Measurements from ENCODE around the gene BAIAP3. TPM values are rescaled to one million over a fixed set of nuclear protein-coding genes. Genes with fewer than 3 reads are reported as not detected.
"Not testable (repeated sequence)": the region's sequence is repeated elsewhere in the genome, so short reads cannot be mapped to it uniquely, and the experiment has no call there.

BAIAP3 gene, protein sequence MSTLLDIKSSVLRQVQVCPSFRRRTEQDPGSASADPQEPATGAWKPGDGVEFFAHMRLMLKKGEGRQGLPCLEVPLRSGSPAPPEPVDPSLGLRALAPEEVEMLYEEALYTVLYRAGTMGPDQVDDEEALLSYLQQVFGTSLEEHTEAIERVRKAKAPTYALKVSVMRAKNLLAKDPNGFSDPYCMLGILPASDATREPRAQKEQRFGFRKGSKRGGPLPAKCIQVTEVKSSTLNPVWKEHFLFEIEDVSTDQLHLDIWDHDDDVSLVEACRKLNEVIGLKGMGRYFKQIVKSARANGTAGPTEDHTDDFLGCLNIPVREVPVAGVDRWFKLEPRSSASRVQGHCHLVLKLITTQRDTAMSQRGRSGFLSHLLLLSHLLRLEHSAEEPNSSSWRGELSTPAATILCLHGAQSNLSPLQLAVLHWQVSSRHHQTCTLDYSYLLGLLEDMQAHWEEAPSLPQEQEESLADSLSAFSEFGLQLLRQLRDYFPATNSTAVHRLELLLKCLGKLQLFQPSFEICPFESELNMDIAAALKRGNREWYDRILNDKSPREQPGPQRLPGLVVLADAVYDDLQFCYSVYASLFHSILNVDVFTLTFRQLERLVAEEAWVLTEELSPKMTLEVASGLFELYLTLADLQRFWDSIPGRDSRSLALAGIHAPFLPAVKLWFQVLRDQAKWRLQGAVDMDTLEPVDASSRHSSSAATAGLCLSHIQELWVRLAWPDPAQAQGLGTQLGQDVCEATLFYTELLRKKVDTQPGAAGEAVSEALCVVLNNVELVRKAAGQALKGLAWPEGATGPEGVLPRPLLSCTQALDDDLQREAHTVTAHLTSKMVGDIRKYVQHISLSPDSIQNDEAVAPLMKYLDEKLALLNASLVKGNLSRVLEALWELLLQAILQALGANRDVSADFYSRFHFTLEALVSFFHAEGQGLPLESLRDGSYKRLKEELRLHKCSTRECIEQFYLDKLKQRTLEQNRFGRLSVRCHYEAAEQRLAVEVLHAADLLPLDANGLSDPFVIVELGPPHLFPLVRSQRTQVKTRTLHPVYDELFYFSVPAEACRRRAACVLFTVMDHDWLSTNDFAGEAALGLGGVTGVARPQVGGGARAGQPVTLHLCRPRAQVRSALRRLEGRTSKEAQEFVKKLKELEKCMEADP
- polyA plus RNA-seq (2013, experiment 1 of 2; ENCODE audit: insufficient read length), result 0.31 TPM
- polyA plus RNA-seq (2013, experiment 2 of 2; ENCODE audit: insufficient read length), result 0.58 TPM

DNA sequence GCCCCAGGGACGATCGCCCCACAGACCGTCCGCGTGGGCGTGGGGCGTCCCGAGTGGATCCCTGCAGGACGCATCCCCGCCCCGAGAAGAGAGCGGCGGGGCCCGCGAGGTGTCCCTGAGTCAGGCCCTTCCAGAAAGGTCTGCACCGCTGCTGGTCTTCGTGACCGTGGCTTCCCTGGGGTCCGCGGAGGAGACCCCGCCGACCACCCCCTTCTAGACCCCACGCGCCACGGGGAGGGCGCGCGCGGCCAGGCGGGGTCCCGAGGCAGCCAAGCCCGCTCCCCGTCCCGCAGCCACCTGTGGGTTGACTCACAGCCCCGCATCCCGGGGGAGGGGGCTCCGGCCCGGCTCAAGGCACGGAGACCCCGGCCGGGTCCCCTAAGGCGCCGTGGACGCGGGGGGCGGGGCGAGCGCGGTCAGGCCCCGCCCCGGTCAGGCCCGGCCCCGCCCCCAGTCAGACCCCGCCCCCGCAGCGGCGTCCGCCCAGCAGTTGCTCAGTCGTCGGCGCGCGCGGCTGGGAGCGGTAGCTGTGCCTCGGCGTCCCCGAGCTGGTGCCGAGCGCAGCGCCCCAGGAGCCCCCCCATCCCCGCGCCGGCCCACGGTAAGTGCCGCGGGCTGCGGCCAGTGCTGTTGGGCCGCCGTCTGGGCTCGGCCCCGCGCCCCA, at the start of gene BAIAP3:
TSS of gene BAIAP3 (plus strand) at position 497 of the 664 bp plus-strand sequence. CDS start 4,905 bp downstream, outside the sequence.
- DNase-seq, result no peak

DNA sequence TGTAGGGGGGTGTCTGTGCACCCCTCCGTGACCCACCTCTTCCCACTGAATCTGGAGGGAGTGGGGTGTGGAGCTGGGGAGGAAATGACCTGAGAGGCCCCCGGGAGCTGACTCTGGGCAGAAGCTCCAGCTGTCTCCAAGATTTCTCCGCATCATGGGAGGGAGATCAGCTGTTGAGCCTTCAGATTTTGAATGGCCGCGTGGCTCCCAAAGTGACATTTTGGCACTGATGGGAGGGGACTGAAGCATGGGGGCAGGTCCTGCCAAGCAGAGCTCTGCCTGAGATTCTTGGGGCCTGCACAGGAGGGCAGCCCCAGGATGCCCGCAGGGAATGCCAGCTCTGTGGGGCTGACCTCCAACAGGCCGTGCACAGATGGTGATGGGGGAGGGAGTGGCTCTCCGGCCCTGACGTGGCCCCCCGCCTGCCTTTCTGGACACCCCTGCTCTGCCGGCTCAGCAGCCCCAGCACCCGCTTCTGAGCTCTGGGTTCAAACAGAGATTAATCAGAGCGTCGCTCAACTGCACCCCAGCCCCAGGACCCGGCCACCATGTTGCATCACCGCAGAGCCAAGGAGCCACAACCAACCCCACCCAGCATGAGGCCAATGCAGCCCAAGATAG, 49.3 kb upstream of the BAIAP3 start:
- DNase-seq, result no peak

DNA sequence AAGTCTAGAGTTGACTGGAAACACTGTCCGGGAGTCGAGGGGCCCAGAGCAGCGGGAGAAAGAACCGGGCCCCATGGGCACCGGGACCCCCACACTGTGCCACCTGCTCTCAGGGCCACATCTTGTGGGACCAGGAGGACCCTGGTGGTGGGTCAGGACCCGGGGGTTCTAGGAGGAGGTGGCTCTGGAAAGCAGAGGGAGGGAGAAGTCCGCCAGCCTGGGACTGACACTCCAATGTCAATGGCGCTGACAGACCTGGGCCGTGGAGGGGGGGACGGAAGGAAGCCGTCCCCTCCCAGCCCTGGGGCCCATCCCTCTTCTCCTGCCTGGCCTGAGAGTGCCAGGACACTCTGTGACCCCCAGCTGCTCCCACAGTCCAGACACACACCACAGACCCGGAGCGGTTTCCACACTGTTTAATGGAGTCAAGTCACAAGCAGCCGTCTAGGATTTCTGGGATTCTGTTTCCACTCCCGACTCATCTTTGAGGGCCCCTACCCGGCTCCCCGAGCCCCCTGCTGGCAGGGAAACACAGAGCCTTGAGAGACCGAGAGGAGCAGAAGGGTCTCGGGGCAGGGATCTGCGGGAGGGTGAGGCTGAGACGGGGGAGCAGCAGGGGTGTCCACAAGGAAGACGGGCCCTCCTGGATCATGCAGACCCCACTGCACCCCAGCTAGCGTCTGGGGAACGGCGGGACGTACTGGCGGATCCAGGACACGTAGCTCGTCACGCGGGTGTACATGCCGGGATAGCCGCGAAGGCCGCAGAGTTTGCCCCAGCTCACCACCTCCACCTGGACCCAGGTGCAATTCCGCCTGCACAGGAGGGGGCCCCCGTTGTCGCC, 47.6 kb upstream of the BAIAP3 start:
- no peak for DNase-seq

DNA sequence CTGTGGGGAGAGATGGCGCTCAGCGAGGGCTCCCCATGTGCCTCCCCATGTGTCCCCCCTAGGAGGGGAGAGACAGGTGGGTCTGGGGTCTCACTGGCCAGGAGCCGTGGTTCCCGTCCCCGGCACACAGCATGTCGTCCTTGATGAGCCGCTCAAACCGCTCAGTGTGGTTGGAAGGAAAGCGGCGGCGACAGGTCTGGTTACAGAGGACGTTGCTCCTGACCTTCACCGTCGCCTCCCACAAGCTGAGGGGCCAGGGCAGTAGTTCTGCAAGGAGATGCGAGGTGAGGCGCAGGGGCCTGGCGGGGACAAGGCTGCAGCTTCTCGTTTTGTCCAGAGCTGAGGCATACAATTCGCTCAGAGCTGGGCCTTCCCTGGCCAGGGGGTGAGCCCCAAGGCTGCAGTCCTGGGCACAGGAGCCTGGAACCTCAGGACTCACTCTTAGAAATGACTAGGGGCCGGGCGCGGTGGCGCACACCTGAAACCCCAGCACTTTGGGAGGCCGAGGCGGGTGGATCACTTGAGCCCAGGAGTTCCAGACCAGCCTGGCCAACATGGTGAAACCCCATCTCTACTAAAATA, 46.8 kb upstream of the BAIAP3 start:
- DNase-seq, result no peak

DNA sequence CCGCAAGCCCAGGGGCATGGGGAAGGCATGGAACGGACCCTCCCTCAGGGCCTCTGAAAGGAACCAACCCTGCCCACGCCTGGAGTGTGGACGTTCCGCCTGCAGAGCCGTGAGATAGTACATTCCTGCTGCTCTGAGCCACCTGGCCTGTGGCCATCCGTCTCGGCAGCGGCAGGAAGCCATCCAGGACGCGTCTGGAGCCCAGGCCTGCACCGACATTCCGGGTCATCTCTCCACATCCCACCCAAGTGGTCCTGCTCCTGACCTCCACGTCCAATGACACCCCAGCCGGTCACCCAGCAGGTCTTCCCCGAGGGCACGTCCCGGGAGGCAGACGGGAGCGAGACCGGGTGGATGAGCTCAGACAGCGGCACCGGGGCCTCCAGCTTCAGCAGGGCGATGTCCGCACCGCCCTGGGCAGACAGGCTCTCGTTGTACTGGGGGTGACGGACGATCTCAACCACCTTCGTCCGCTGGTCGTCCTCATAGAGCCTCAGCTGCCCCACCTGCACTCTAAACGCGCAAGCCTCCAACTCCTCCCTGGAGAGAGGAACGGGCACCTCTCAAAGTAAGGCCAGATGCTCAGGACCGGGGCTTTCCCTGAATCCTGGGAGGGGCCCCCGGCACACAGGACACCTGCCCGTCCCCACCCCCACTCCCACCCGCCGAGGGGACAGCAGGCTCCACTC, 45.3 kb upstream of the BAIAP3 start:
- no peak for DNase-seq

DNA sequence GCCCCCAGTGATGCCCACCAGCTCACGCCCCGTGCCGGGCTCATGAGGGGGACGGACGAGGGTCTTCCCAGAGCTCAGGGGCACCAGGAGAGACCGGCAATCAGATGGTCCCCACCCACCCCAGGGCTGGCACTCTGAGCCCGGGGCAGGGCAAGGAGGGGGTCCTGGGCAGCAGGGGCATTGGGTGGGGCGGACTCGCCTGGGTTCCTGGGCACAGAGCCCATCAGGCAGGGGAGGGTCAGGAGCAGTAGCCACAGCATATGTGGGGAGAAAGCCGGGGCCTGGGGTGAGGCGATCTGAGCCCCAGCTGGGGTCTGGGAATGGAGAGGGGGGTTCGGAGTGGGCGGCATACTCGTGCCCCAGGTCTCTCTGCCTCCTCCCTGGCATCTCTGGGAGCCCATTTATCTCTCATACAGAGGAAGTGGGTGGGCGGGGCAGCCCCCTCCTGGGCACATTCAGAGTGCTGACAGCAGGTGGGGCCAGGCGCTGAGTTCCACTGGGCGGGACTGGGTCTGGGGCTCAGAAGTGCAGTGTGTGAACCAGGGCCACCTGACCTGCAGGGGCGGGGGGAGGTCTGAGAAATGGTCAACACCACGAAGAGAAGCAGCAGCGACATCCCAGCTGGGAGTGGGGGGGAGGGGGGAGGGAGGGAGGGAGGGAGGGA, 44.5 kb upstream of the BAIAP3 start:
- no peak for DNase-seq

DNA sequence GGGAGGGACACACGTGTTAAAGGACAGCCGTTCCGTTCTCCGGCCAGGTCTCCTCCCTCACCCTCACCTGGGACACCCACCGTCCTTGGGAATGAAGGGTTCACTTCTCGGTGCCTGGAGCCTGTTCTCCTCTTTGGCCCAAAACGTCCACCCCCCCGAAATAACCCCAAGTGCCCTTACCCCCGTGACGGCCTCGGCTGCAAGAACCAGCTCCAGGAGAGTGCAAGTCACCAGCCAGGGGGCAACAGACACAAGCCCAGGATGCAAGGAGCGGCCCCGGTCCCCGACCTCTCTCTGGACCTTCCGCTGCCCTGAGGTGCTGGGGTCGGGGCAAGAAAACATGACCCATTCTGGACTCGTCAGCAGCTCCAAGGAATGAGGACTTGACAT, 44.0 kb upstream of the BAIAP3 start:
- no peak for DNase-seq

DNA sequence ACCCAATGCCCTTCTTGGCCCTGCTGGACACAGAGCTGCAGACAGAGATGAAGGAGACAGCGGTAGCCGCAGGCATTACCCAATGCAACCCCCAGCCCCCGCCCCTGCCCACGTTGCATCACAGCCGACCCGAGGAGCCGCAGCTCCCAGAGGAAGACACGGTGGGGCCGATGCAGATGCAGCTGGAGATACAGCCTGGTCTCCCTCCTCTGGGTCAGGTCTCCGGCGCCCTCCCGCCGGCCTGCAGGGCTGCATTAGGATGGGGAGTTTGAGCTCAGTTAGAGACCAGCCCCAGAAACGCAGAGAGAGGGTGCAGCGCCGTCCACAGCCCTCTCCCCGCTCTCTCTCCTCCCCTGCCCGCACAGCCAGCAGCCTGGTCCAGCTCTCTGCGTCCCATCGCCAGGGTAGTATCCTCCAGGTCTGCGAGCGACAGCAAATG, 43.4 kb upstream of the BAIAP3 start:
- DNase-seq, result no peak

DNA sequence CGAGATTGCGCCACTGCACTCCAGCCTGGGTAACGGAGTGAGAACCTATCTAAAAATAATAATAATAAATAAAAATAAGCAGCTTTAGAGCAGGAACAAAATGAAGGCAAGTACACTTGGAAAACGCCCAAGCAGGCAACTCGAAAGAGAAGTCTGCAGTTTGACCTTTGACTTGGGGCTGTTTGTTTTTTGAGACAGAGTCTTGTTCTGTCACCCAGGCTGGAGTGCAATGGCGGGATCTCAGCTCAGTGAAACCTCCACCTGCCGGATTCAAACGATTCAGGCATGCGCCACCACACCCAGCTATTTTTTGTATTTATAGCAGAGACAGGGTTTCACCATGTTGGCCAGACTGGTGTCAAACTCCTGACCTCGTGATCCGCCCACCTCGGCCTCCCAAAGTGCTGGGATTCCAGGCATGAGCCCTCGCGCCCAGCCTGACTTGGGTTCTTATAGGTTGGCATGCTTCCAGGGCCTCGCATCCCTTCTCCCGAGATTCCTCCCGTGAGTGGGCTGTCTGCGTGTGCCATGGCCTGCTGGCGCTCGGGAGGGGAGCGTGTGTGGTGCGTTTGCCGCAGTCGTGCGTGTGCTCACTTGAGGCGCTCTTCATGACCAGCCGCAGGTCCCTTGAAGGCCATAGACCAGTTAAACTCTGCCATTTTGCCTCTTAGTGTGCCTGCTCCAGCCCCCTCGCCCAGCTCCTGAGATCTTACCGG, 42.4 kb upstream of the BAIAP3 start:
- no peak for DNase-seq

DNA sequence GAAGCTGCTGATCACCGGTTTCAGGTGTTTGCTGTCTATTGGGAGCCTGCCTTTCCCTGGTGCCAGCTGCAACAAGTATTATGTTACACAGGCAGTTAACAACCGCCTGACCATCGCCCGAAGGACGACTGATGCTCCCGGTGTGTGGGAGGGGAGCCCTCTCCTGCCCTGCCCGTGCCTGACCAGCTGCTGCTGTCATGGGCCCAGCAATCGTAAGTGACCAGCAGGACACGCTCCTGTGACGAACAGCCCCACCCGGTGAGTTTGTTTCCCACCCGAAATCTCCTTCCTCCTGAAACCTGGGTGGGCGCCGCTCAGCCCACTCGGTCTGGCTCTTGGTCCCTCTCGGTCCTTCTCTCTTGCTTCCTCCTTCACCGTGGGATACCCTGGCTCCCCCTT, 41.9 kb upstream of the BAIAP3 start:
- DNase-seq, result no peak

DNA sequence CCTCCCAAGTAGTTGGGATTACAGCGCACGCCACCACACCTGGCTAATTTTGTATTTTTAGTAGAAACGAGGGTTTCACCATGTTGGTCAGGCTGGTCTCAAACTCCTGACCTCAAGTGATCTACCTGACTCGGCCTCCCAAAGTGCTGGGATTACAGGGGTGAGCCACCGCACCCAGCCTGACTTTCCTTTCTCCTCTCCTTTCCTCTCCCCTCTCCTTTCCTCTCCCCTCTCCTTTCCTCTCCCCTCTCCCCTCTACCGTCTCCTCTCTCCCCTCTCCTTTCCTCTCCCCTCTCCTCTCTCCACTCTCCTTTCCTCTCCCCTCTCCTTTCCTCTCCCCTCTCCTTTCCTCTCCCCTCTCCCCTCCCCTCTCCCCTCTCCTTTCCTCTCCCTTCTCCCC, 41.2 kb upstream of the BAIAP3 start:
- not testable (repeated sequence) for DNase-seq

DNA sequence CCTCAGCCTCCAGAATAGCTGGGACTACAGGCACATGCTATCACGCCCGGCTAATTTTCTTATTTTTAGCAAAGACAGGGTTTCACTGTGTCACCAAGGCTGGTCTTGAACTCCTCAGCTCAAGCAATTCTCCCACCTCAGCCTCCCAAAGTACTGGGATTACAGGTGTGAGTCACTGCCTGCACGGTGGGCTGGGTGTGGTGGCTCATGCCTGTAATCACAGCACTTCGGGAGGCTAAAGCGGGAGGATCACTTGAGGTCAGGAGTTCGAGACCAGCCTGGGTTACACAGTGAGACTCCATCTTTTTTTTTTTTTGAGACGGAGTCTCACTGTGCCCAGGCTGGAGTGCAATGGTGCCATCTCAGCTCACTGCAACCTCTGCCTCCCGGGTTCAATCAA, 40.6 kb upstream of the BAIAP3 start:
- DNase-seq, result not testable (repeated sequence)

DNA sequence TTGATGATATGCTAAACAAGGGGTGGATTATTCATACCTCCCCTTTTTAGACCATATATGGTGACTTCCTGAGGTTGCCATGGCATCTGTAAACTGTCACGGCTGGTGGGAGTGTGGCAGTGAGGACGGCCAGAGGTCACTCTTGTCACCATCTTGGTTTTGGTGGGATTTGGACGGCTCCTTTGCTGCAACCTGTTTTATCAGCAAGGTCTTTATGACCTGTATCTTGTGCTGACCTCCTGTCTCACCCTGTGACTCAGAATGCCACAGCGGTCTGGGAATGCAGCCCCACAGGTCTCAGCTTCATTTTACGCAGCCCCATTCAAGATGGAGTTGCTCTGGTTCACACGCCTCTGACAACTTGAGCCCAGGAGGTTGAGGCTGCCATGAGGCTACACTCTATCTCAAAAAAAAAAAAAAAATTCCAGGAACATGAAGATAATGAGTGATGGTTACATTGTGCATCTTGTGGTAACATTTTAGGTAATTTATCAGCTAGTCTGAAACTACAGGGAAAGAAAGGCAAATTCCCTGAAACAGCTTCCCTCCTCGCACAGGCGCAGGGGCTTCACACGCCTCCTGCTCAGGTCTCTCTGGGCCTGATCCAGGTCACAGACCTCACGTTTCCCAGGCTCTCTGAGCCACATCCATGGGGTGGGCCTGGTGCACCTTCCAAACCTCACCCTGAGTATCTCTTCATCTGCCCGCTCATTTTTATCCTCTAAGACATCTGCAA, 39.4 kb upstream of the BAIAP3 start:
- DNase-seq, result no peak

DNA sequence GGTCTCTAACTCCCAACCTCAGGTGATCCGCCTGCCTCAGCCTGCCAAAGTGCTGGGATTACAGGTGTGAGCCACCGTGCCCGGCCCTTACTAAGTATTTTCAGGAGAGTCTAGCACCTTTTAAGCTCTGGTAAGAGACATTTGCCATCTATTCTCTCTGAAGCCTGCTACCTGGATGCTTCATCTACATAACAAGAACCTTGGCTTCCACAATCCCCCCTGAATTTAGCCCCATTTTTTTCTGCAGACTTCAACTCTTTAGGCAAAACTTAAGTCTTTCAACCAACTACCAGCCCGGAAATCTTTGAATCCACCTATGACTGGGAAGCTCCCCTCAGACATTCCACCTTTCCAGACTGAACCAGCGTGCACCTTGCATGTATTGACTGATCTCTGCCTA, 38.0 kb upstream of the BAIAP3 start:
- DNase-seq, result no peak

DNA sequence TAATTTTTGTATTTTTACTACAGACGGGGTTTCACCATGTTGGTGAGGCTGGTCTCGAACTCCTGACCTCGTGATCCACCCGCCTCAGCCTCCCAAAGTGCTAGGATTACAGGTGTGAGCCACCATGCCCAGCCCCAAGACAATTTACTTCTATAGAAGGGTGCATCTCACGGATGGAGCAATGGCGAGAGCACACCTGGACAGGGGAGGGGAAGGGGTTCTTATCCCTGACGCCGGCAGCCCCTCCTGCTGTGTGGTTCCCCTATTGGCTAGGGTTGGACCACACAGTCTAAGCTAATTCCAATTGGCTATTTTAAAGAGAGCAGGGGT, 36.8 kb upstream of the BAIAP3 start:
- DNase-seq, result not testable (repeated sequence)

DNA sequence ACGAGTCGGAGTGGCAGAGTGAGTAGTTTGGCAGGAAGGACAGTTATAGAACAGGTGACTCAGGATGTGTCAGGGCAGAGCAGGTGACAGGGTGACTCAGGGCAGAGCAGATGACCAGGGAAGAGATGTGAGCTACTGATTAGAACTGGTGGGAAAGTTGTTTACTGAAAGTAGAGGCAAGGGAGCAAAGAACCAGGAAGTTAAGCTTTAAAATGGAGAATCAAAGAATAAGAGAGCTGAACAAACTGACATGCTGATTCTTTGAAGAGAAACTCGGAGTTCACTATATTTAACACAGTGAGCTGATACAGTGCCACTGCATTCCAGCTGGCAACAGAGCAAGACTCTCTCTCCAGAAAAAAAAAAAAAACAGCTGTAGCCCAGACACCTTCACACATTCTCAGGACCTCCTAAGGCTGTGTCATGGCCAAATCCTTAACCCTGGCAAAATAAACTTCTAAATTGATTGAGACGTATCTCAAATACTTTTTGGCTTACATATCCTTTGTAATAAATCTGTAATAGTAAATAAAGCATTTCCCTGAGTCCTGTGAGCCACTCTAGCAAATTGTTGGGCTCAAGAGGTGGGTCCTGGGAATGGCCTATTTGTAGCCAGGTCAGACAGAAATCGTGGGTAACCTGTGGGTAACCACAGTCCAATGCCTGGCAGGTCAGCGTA, 36.3 kb upstream of the BAIAP3 start:
- DNase-seq, result no peak

DNA sequence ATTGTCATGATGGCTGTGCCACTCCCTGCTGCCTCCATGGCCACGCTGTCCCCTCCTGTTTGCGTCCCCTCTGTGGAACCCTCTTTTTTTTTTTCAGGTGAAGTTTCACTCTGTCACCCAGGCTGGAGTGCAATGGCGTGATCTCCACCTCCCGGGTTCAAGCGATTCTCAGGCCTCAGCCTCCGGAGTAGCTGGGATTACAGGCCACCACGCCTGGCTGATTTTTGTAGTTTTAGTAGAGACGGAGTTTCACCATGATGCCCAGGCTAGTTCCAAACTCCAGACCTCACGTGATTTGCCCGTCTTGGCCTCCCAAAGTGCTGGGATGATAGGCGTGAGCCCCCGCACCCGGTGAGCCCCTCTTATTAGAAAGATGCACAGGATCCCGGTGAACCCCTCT, 35.0 kb upstream of the BAIAP3 start:
- no peak for DNase-seq
